ENCODE data around the gene KDM4B. TPM values are rescaled to one million over a fixed set of nuclear protein-coding genes. Genes with fewer than 3 reads are reported as not detected.

KDM4B gene
- polyA plus RNA-seq, 1 of the 3 experiments (the other 2 are of a cell fraction): 12.2 TPM

DNA sequence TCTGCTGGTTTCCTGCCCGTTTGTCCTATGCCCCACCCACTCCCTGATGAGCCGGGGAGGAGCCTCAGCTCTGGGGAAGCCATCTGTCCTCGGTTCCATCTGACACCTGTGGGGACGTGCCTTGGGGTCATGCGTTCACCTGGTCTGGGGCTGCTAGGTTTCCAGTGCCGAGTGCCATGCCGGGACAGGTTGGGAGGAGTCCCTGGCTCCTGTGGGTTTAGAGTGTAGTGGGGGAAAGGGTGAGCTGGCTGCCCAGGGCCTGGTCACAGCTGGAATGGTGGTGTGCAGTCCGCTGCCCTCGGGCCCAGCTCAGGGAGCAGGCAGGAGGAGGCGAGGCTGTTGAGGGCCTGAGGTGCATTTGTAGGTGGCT, 2.5 kb downstream of the KDM4B start (continued):
- TF ChIP-seq, protein P1, sequence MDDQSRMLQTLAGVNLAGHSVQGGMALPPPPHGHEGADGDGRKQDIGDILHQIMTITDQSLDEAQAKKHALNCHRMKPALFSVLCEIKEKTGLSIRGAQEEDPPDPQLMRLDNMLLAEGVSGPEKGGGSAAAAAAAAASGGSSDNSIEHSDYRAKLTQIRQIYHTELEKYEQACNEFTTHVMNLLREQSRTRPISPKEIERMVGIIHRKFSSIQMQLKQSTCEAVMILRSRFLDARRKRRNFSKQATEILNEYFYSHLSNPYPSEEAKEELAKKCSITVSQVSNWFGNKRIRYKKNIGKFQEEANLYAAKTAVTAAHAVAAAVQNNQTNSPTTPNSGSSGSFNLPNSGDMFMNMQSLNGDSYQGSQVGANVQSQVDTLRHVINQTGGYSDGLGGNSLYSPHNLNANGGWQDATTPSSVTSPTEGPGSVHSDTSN (IDR thresholded peaks at IDR 0.05): no peak
- no peak for TF ChIP-seq TCF12 (IDR thresholded peaks at IDR 0.05)
- TF ChIP-seq, protein P2, sequence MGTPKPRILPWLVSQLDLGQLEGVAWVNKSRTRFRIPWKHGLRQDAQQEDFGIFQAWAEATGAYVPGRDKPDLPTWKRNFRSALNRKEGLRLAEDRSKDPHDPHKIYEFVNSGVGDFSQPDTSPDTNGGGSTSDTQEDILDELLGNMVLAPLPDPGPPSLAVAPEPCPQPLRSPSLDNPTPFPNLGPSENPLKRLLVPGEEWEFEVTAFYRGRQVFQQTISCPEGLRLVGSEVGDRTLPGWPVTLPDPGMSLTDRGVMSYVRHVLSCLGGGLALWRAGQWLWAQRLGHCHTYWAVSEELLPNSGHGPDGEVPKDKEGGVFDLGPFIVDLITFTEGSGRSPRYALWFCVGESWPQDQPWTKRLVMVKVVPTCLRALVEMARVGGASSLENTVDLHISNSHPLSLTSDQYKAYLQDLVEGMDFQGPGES (IDR thresholded peaks at IDR 0.05; ENCODE audit: low read depth, low read length): no peak
- no peak for TF ChIP-seq JUND (IDR thresholded peaks at IDR 0.05)
- TF ChIP-seq NFIC (IDR thresholded peaks at IDR 0.05; ENCODE audit: borderline replicate concordance): no peak
- TF ChIP-seq YY1 (IDR thresholded peaks at IDR 0.05; ENCODE audit: low read depth): no peak
- no peak for TF ChIP-seq FOXM1 (IDR thresholded peaks at IDR 0.05; ENCODE audit: low read depth)
- no peak for TF ChIP-seq NRF1 (IDR thresholded peaks at IDR 0.05; ENCODE audit: low read depth, low read length)
- no peak for TF ChIP-seq ELF1 (IDR thresholded peaks at IDR 0.05)
- TF ChIP-seq RFX5 (IDR thresholded peaks at IDR 0.05; ENCODE audit: low read length): no peak

DNA sequence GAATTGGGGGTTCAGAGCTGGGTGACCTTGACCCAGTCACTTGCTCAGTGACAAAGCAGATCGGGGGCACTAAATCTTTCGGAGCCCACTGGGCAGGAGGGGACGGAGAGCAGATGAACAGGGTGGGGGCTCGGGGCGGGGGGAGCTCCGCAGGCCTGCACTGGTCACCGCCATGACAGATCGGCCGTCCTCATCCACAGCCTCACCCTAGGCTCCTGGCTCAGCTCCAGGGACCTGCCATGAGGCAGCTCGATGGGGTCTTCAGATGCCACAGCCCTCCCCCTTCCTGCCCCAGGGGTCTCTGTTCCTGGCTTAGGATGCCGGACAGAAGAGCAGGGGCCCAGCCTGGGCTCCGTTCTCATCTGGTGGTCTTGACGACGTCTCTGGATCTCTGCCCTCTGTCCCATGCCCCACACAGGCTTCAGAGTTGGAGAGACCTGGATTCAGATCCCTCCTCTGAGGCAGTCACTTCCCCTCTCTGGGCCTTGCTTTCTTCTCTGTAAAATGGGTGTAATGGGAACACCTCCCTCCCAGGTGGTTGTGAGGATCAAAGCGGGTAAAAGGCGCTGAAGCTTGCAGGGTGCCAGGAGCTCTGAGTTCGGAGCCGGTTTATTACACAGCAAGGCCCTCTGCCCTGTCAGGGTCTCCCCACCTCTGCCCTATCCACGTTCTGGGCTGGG, 3.0 kb downstream of the KDM4B start:
- H3K4me3 ChIP-seq (ENCODE audit: low read depth in 2 of 2, low read length in 1 of 2): peak overlapping the region in 1 of 2 experiments; percentile 18; a peak in 1 of 4 replicates
- no peaks in the 10 kb centered on the region for H3K36me3 ChIP-seq (replicated peaks in 1 of 2; ENCODE audit: control insufficient read depth in 1 of 2, insufficient read depth in 2 of 2, low read length in 1 of 2)
- no peak overlapping the region for H2AFZ ChIP-seq (ENCODE audit: low read depth)
- POLR2A ChIA-PET: no interaction called here
- peaks cover 21% of the 10 kb centered on the region for H3F3A ChIP-seq (replicated peaks; ENCODE audit: insufficient read depth)
- H3K9me2 ChIP-seq: no peaks in the 10 kb centered on the region
- H3K27me3 ChIP-seq (ENCODE audit: insufficient read depth): no peaks in the 10 kb centered on the region
- DNase-seq: peak; percentile 34
- CTCF ChIA-PET: interaction anchor here (0.7 to 6.1 kb wide), 6 partner anchors 12 to 66 kb away, joined by 3 to 62 read pairs (median 4); no protein-coding TSS in a partner anchor
- peaks cover 39% of the 10 kb centered on the region for H4K20me1 ChIP-seq (ENCODE audit: insufficient read depth)
- H3K4me1 ChIP-seq (ENCODE audit: control insufficient read depth in 1 of 2, insufficient read depth in 2 of 2, low read depth in 1 of 2, low read length in 1 of 2): peaks cover 23 to 38% of the 10 kb centered on the region in 2 experiments
- WGBS (ENCODE audit: low lambda C conversion rate): 99% methylated on average over 7 of the region's 19 CpGs
- no peak for TF ChIP-seq RAD21 (IDR thresholded peaks at IDR 0.05; ENCODE audit: low read length)
- H3K79me2 ChIP-seq (ENCODE audit: insufficient read depth): peaks cover 76% of the 10 kb centered on the region
- no peaks in the 10 kb centered on the region for H3K9me3 ChIP-seq
- peak overlapping the region in 1 of 2 experiments; percentile 45; a peak in 1 of 4 replicates for H3K27ac ChIP-seq (ENCODE audit: low read depth in 2 of 2, low read length in 1 of 2)
- H3K4me2 ChIP-seq: peak overlapping the region; percentile 99
- H3K9ac ChIP-seq: no peak overlapping the region

DNA sequence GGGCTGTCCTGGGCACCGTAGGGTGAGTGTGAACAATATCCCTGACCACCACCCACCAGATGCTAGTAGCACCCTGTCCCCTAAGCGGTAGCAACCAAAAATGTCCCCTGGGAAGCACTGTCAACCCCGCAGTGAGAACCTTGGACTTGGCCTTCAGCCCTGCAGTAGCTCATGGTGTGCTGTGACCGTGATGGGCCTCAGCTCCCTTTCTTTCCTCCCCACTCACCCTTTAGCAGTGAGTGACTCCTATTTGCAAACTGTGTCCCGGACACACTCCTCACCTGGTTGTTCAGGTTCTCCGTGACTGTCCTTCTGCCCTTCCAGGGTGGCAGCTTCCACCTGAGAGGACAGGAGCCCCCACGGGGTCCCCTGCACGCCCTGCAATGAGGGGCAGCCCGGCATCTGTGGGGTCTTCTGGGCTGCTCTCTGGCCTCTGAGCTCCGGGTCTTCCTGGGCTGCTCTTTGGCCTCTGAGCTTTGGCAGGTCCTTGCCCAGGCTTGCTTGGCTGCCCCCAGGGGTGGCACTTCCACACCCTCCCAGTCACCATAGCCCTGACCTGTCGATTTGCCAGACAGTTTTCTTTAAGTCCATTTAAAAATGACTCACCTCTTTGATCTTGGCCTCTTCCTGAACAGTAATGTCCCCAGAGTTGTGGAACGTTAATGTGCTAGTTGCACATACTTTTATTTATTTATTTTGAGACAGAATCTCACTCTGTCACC, 3.8 kb downstream of the KDM4B start:
- Histone ChIP-seq H3K4me3 (ENCODE audit: low read depth in 2 of 2, low read length in 1 of 2) (peak overlapping the region in 1 of 2 experiments; percentile 18; a peak in 1 of 4 replicates), H3K27ac (ENCODE audit: low read depth in 2 of 2, low read length in 1 of 2) (peak overlapping the region; percentile 12 to 45; a peak in 2 of 4 replicates)
- whole genome bisulfite sequencing (ENCODE audit: low lambda C conversion rate): 65% methylated on average over 5 of the region's 12 CpGs

More for the DNA sequence above, 3.8 kb downstream of the KDM4B start:
- no peaks in the 10 kb centered on the region for H3K27me3 ChIP-seq (ENCODE audit: insufficient read depth)
- POLR2A ChIA-PET: no interaction called here
- peaks cover 31 to 45% of the 10 kb centered on the region in 2 experiments for H3K4me1 ChIP-seq (ENCODE audit: control insufficient read depth in 1 of 2, insufficient read depth in 2 of 2, low read depth in 1 of 2, low read length in 1 of 2)
- H3K79me2 ChIP-seq (ENCODE audit: insufficient read depth): peaks cover 83% of the 10 kb centered on the region
- no peaks in the 10 kb centered on the region for H3K36me3 ChIP-seq (replicated peaks in 1 of 2; ENCODE audit: control insufficient read depth in 1 of 2, insufficient read depth in 2 of 2, low read length in 1 of 2)
- no peak overlapping the region for H2AFZ ChIP-seq (ENCODE audit: low read depth)
- peak; percentile 45; the same call in 1 of the 2 replicates for TF ChIP-seq FOSL2 (IDR thresholded peaks at IDR 0.05; ENCODE audit: borderline replicate concordance, low read depth)
- TF ChIP-seq, protein P1 (IDR thresholded peaks at IDR 0.05): no peak
- TF ChIP-seq RAD21 (IDR thresholded peaks at IDR 0.05; ENCODE audit: low read length): no peak
- TF ChIP-seq EZH2phosphoT487 (IDR thresholded peaks at IDR 0.05; ENCODE audit: borderline replicate concordance, low read depth): no peak
- TF ChIP-seq EP300 (IDR thresholded peaks at IDR 0.05; ENCODE audit: borderline replicate concordance in 1 of 2, low read depth in 1 of 2, low read length in 1 of 2): no peak
- no peak for TF ChIP-seq SMC3 (IDR thresholded peaks at IDR 0.05; ENCODE audit: low read depth, low read length)
- TF ChIP-seq, protein P3, sequence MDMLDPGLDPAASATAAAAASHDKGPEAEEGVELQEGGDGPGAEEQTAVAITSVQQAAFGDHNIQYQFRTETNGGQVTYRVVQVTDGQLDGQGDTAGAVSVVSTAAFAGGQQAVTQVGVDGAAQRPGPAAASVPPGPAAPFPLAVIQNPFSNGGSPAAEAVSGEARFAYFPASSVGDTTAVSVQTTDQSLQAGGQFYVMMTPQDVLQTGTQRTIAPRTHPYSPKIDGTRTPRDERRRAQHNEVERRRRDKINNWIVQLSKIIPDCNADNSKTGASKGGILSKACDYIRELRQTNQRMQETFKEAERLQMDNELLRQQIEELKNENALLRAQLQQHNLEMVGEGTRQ (IDR thresholded peaks at IDR 0.05; ENCODE audit: borderline replicate concordance, low read depth, low read length): no peak
- no peak for TF ChIP-seq RFX5 (IDR thresholded peaks at IDR 0.05; ENCODE audit: low read length)
- no peak overlapping the region for H3K9ac ChIP-seq
- no peaks in the 10 kb centered on the region for H3K9me3 ChIP-seq
- peak; percentile 10 for DNase-seq
- H3K9me2 ChIP-seq: no peaks in the 10 kb centered on the region
- H3K4me2 ChIP-seq: peak overlapping the region; percentile 59
- CTCF ChIA-PET: interaction anchor here (0.7 to 6.1 kb wide), 5 partner anchors 29 to 160 kb away, joined by 3 to 62 read pairs (median 5); no protein-coding TSS in a partner anchor
- H4K20me1 ChIP-seq (ENCODE audit: insufficient read depth): peaks cover 42% of the 10 kb centered on the region
- peaks cover 24% of the 10 kb centered on the region for H3F3A ChIP-seq (replicated peaks; ENCODE audit: insufficient read depth)
